Measurements from ENCODE around the gene IL24.

DNA sequence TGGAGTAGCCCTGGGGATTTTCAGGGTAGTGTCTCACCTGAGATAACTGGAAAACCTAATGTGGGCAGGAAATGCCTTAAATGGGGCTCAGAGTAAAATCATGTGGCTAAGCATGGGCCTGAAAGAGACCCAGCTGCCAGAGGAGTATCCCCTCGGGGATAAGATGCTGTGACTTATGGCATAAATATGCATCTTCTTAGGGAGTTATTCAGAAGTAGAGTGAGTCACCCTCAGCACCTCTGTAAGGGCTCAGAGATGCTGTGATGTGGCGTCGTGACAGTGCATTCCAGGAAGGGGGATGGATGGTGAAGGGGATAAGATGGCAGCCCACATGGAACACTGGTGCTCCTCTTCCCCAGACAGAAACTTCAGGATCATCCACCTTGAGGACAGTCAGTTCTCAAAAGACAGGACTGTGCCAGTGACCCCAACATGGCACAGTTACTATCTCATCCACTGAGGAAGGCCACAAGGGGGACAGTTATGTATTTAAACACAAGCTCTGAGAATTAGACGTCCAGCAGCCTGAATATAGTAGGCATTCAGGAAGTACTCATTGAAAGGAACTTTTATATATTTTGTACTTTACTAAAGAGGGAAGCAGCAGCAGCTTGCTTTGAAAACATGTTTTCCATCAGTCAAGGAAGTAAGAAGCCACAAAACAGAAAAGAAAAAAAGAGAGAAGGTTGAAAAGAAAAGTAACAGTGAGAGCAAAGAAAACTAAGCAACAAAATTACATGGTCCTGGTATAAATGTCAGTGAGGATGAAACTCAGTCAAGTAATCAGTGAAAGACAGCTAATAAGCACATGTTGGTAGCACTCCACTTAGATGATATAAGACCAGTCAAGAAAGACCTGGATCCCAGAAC is 8.3 kb downstream of the IL24 start:
- TF ChIP-seq, protein P1, sequence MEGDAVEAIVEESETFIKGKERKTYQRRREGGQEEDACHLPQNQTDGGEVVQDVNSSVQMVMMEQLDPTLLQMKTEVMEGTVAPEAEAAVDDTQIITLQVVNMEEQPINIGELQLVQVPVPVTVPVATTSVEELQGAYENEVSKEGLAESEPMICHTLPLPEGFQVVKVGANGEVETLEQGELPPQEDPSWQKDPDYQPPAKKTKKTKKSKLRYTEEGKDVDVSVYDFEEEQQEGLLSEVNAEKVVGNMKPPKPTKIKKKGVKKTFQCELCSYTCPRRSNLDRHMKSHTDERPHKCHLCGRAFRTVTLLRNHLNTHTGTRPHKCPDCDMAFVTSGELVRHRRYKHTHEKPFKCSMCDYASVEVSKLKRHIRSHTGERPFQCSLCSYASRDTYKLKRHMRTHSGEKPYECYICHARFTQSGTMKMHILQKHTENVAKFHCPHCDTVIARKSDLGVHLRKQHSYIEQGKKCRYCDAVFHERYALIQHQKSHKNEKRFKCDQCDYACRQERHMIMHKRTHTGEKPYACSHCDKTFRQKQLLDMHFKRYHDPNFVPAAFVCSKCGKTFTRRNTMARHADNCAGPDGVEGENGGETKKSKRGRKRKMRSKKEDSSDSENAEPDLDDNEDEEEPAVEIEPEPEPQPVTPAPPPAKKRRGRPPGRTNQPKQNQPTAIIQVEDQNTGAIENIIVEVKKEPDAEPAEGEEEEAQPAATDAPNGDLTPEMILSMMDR (IDR thresholded peaks at IDR 0.05) = no peak
- TF ChIP-seq EZH2 (IDR thresholded peaks at IDR 0.05; ENCODE audit: borderline replicate concordance, insufficient read depth, low read depth, low read length, poor library complexity, severe bottlenecking) = no peak
